ENCODE results near the gene FBXL5. TPM values are rescaled to one million over a fixed set of nuclear protein-coding genes. Genes with fewer than 3 reads are reported as not detected.

Gene FBXL5
- total and polyA plus RNA-seq, 8 donors: 17.6 to 39.2 (median 31.9) TPM

GRCh38 chr4:15558561-15558960, 96.6 kb downstream of the FBXL5 start:
- DNase-seq: no peak
- intact Hi-C loops (cut with DNase I): no loop called here
- Histone ChIP-seq H3K27me3 (no peaks in the 10 kb centered on the region), H3K27ac (no peak overlapping the region), H3K4me3 (no peak overlapping the region), H3K36me3 (no peaks in the 10 kb centered on the region), H3K9me3 (no peaks in the 10 kb centered on the region), H3K4me1 (peaks cover 0 to 3% (median 0%) of the 10 kb centered on the region in 3 donors)
- FAIRE-seq: no peak
- no peak for ATAC-seq
- WGBS, 2 donors: 91 to 94% methylated on average over 2 of the region's 2 CpGs
- no peak for TF ChIP-seq CTCF (IDR thresholded peaks at IDR 0.05)

- no peak for ATAC-seq
- intact Hi-C loops (cut with DNase I): no loop called here
- FAIRE-seq: no peak
These were observed 97.2 kb downstream of the FBXL5 start for GRCh38 chr4:15557786-15558550.

GRCh38 chr4:15556511-15557092, 98.6 kb downstream of the FBXL5 start:
- DNase-seq (peak in 4 of 6 donors; percentile 50 to 62 (median 54)), ATAC-seq (peak; percentile 48 to 81 (median 70)), FAIRE-seq (no peak)
- Histone ChIP-seq H3K27ac (no peak overlapping the region), H3K9me3 (no peaks in the 10 kb centered on the region), H3K4me3 (no peak overlapping the region), H3K4me1 (peaks cover 7 to 13% (median 10%) of the 10 kb centered on the region in 3 donors), H3K36me3 (no peaks in the 10 kb centered on the region), H3K27me3 (no peaks in the 10 kb centered on the region)
- 43 to 48% methylated on average over 4 of the region's 4 CpGs for WGBS, 2 donors
- no peak for TF ChIP-seq CTCF (IDR thresholded peaks at IDR 0.05)
- intact Hi-C loops (cut with DNase I): no loop called here

More at GRCh38 chr4:15557786-15558550, 97.2 kb downstream of the FBXL5 start:
- Histone ChIP-seq H3K4me3 (no peak overlapping the region), H3K36me3 (no peaks in the 10 kb centered on the region), H3K27ac (no peak overlapping the region), H3K27me3 (no peaks in the 10 kb centered on the region), H3K9me3 (no peaks in the 10 kb centered on the region), H3K4me1 (peaks cover 0 to 3% (median 0%) of the 10 kb centered on the region in 3 donors)
- DNase-seq: no peak
- 61 to 65% methylated on average over 2 of the region's 2 CpGs for WGBS, 2 donors
- no peak for TF ChIP-seq CTCF (IDR thresholded peaks at IDR 0.05)

Other genes starting within 250 kb of the FBXL5 start
- gene C1QTNF7, start 227.3 kb downstream of the FBXL5 start, total RNA-seq: 1 to 10 TPM in 1 of 6 donors, under 1 TPM in 5; 0.03 to 1.1 (median 0.35) TPM
- under 1 TPM; 0.30 to 0.54 TPM for gene C1QTNF7, start 227.3 kb downstream of the FBXL5 start, polyA plus RNA-seq
- 1 to 10 TPM; 1.9 to 7.7 (median 3.5) TPM for gene CC2D2A, start 185.5 kb downstream of the FBXL5 start, total RNA-seq
- gene CC2D2A, start 185.5 kb downstream of the FBXL5 start, polyA plus RNA-seq: 1 to 10 TPM; 4.1 to 6.2 TPM
- 10 to 100 TPM in 5 of 6 donors, 1 to 10 TPM in 1; 8.6 to 19.3 (median 13.9) TPM for gene FAM200B, start 26.5 kb upstream of the FBXL5 start, total RNA-seq
- 10 to 100 TPM; 24.8 to 36.0 TPM for gene FAM200B, start 26.5 kb upstream of the FBXL5 start, polyA plus RNA-seq
- 1 to 10 TPM in 2 of 6 donors, under 1 TPM in 4; 0.24 to 2.8 (median 0.41) TPM for gene BST1, start 47.7 kb upstream of the FBXL5 start, total RNA-seq
- under 1 TPM; 0.49 to 0.63 TPM for gene BST1, start 47.7 kb upstream of the FBXL5 start, polyA plus RNA-seq
- gene CD38, start 123.0 kb upstream of the FBXL5 start, total RNA-seq: 1 to 10 TPM in 1 of 6 donors, under 1 TPM in 5; 0.12 to 1.6 (median 0.44) TPM
- under 1 TPM; 0.23 to 0.56 TPM for gene CD38, start 123.0 kb upstream of the FBXL5 start, polyA plus RNA-seq

All from pancreas (tissue), 10 donors.